Prostate gland (tissue), 2 donors: ENCODE measurements around the gene SMIM20. TPM values are rescaled to one million over a fixed set of nuclear protein-coding genes. Genes with fewer than 3 reads are reported as not detected.
A peak's percentile ranks its signal among the peaks of the same experiment; 100 is the strongest.

Experiments
- DNase-seq: peaks from one replicate; pipeline ENCODE4 v3.0.0-alpha.2; 2019; ENCODE audit warnings: low spot score
- H3K27ac ChIP-seq, 2 donors: fragments of 200-600 bp; sonication (generic); 2 replicates each; pipeline ENCODE4 v1.5.1; 2017 to 2019
- H3K27me3 ChIP-seq: fragments of 200-600 bp; sonication (generic); replicated peaks from 2 replicates; pipeline ENCODE4 v1.5.1; 2019; ENCODE audit not compliant: insufficient read depth
- H3K36me3 ChIP-seq, 2 donors: fragments of 200-600 bp; sonication (generic); 1 replicate in 1 of 2; 2 replicates in 1 of 2; pipeline versions ENCODE4 v1.5.1 to v1.8.1; 2017 to 2019
- H3K4me1 ChIP-seq: fragments of 200-600 bp; sonication (generic); replicated peaks from 2 replicates; pipeline ENCODE4 v1.5.1; 2019
- H3K4me3 ChIP-seq, 2 donors: fragments of 200-600 bp; sonication (generic); 2 replicates each; pipeline ENCODE4 v1.5.1; 2017 to 2019
- H3K9me3 ChIP-seq: fragments of 200-600 bp; sonication (generic); 2 replicates; pipeline ENCODE4 v1.5.1; 2017
- POLR2A ChIP-seq: fragments of 450-650 bp; IDR thresholded peaks from one replicate; pipeline ENCODE4 v1.6.1; 2016; ENCODE audit warnings: antibody characterized with exemption, mild to moderate bottlenecking
- POLR2AphosphoS5 ChIP-seq: sonication (generic); formaldehyde crosslinking; IDR thresholded peaks from one replicate; pipeline ENCODE4 v1.6.1; 2017; ENCODE audit warnings: antibody characterized with exemption
- WGBS: methylation state at CpG from one replicate; pipeline ENCODE4 v1.1.5; 2018; 5-methylcytosine and 5-hydroxymethylcytosine counted together
- intact Hi-C: fragments of 100-400 bp; cut with DNase I; formaldehyde crosslinking; loops from one replicate; pipeline ENCODE4 v1.14.2; 2022
- total RNA-seq, 2 donors: library from RNA; depleted of rRNA; stranded (reverse); fragments of >200 nt; gene quantifications; one replicate each; pipeline ENCODE4 v1.1.0, GENCODE V29; 2016
- TF ChIP-seq, protein P1 (sequence below), 4 experiments: fragments of 200-600 bp in 2 of 4; fragments of 450-650 bp in 2 of 4; sonication (generic) in 2 of 4; IDR thresholded peaks; 1 replicate in 3 of 4; 2 replicates in 1 of 4; pipeline ENCODE4 v1.5.1; 2016 to 2019; ENCODE audit warnings: antibody characterized with exemption in 4 of 4, mild to moderate bottlenecking in 2 of 4, moderate library complexity in 2 of 4

The SMIM20 gene
- total RNA-seq, 2 donors from 2014 or later = 34.7 to 35.7 TPM

- no peaks in the 10 kb centered on the region for H3K27me3 ChIP-seq
- TF ChIP-seq, protein P1, sequence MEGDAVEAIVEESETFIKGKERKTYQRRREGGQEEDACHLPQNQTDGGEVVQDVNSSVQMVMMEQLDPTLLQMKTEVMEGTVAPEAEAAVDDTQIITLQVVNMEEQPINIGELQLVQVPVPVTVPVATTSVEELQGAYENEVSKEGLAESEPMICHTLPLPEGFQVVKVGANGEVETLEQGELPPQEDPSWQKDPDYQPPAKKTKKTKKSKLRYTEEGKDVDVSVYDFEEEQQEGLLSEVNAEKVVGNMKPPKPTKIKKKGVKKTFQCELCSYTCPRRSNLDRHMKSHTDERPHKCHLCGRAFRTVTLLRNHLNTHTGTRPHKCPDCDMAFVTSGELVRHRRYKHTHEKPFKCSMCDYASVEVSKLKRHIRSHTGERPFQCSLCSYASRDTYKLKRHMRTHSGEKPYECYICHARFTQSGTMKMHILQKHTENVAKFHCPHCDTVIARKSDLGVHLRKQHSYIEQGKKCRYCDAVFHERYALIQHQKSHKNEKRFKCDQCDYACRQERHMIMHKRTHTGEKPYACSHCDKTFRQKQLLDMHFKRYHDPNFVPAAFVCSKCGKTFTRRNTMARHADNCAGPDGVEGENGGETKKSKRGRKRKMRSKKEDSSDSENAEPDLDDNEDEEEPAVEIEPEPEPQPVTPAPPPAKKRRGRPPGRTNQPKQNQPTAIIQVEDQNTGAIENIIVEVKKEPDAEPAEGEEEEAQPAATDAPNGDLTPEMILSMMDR (IDR thresholded peaks at IDR 0.05) = no peak
- TF ChIP-seq POLR2A = no peak
- no peak for TF ChIP-seq POLR2AphosphoS5
- H3K36me3 ChIP-seq = no peaks in the 10 kb centered on the region
- intact Hi-C loops = no loop called here
- no peak for DNase-seq
- WGBS = 71% methylated on average over 11 of the region's 11 CpGs
- H3K4me3 ChIP-seq = no peak overlapping the region
- H3K9me3 ChIP-seq = no peaks in the 10 kb centered on the region
- no peaks in the 10 kb centered on the region for H3K4me1 ChIP-seq
- H3K27ac ChIP-seq = no peak overlapping the region
These were observed 23.2 kb upstream of the SMIM20 start for GRCh38 chr4:25890571-25891485.

- Histone ChIP-seq H3K27ac (no peak overlapping the region), H3K4me3 (no peak overlapping the region), H3K36me3 (no peaks in the 10 kb centered on the region), H3K27me3 (no peaks in the 10 kb centered on the region), H3K4me1 (no peaks in the 10 kb centered on the region), H3K9me3 (no peaks in the 10 kb centered on the region)
- intact Hi-C loops = no loop called here
- WGBS = 64% methylated on average over 6 of the region's 6 CpGs
- TF ChIP-seq POLR2AphosphoS5 (no peak), POLR2A (no peak)
- TF ChIP-seq, protein P1 (IDR thresholded peaks at IDR 0.05) = no peak
- DNase-seq = no peak
These were observed 21.2 kb upstream of the SMIM20 start for GRCh38 chr4:25892796-25893195.

- H3K4me3 ChIP-seq = no peak overlapping the region
- 76% methylated on average over 5 of the region's 5 CpGs for WGBS
- peak; percentile 26 for DNase-seq
- no peak for TF ChIP-seq POLR2AphosphoS5
- TF ChIP-seq, protein P1 (IDR thresholded peaks at IDR 0.05) = no peak
- no peak for TF ChIP-seq POLR2A
- no peaks in the 10 kb centered on the region for H3K9me3 ChIP-seq
- no peaks in the 10 kb centered on the region for H3K36me3 ChIP-seq
- no peaks in the 10 kb centered on the region for H3K4me1 ChIP-seq
- no peak overlapping the region for H3K27ac ChIP-seq
- intact Hi-C loops = no loop called here
- H3K27me3 ChIP-seq = no peaks in the 10 kb centered on the region
These were observed 17.1 kb upstream of the SMIM20 start for GRCh38 chr4:25896776-25897539.

- WGBS = 100% methylated on average over 1 of the region's 1 CpG
- intact Hi-C loops = no loop called here
- no peak for TF ChIP-seq POLR2A
- TF ChIP-seq, protein P1 (IDR thresholded peaks at IDR 0.05) = no peak
- no peak for TF ChIP-seq POLR2AphosphoS5
These were observed 13.7 kb upstream of the SMIM20 start for GRCh38 chr4:25900310-25900709.

More at GRCh38 chr4:25900310-25900709, 13.7 kb upstream of the SMIM20 start:
- no peak overlapping the region for H3K27ac ChIP-seq
- DNase-seq = no peak
- H3K4me1 ChIP-seq = no peaks in the 10 kb centered on the region
- H3K4me3 ChIP-seq = no peak overlapping the region
- H3K36me3 ChIP-seq = no peaks in the 10 kb centered on the region
- H3K9me3 ChIP-seq = no peaks in the 10 kb centered on the region
- no peaks in the 10 kb centered on the region for H3K27me3 ChIP-seq
